ENCODE data around the gene DISC1. TPM values are rescaled to one million over a fixed set of nuclear protein-coding genes. Genes with fewer than 3 reads are reported as not detected.

DISC1 gene
- polyA plus RNA-seq, 3 donors, result 5.5 to 14.7 (median 5.8) TPM

GRCh38 chr1:231611111-231611510 lies 15.5 kb upstream of the DISC1 start:
- Histone ChIP-seq H3K27ac (ENCODE audit: low read depth in 1 of 2, low read length in 2 of 2) (peak overlapping the region in 1 of 2 donors; percentile 22), H3K4me3 (replicated peaks in 1 of 3; ENCODE audit: low read depth in 2 of 3, low read length in 3 of 3) (no peak overlapping the region), H3K4me2 (replicated peaks; ENCODE audit: extremely low read depth, low read length, poor library complexity, severe bottlenecking) (no peak overlapping the region), H3K9me3 (replicated peaks in 1 of 2; ENCODE audit: control insufficient read depth in 1 of 2, insufficient read depth in 1 of 2, low read length in 2 of 2) (no peaks in the 10 kb centered on the region), H2AFZ (ENCODE audit: insufficient read depth, low read depth, low read length, poor library complexity, severe bottlenecking) (no peak overlapping the region), H3K9ac (ENCODE audit: insufficient read depth, low read length, poor library complexity, severe bottlenecking) (no peak overlapping the region), H3K36me3 (replicated peaks in 1 of 2; ENCODE audit: control insufficient read depth in 1 of 2, insufficient read depth in 2 of 2, low read length in 2 of 2) (no peaks in the 10 kb centered on the region), H3K27me3 (ENCODE audit: control insufficient read depth in 2 of 2, insufficient read depth in 2 of 2, low read length in 2 of 2) (no peaks in the 10 kb centered on the region), H3K79me2 (ENCODE audit: insufficient read depth, low read length) (no peaks in the 10 kb centered on the region), H3K4me1 (ENCODE audit: control insufficient read depth in 1 of 2, insufficient read depth in 2 of 2, low read length in 2 of 2) (peaks cover 74 to 85% of the 10 kb centered on the region in 2 donors), H4K20me1 (ENCODE audit: insufficient read depth, low read length) (no peaks in the 10 kb centered on the region)
- no peaks in the 10 kb centered on the region for H3K36me3 Mint-ChIP-seq
- H3K27me3 Mint-ChIP-seq (ENCODE audit: low read depth in 3 of 3), result no peaks in the 10 kb centered on the region
- peaks cover 0 to 7% (median 4%) of the 10 kb centered on the region in 7 donors for H3K9me3 Mint-ChIP-seq
- intact Hi-C loops (cut with micrococcal nuclease), result no loop called here
- no peak for DNase-seq
- no peak for TF ChIP-seq CTCF (IDR thresholded peaks at IDR 0.05)
- H3K4me3 Mint-ChIP-seq, result no peak overlapping the region
- WGBS (ENCODE audit: insufficient coverage), result 93% methylated on average over 3 of the region's 5 CpGs
- peak overlapping the region in 5 of 7 donors; percentile 19 to 87 (median 70) for H3K27ac Mint-ChIP-seq
- H3K4me1 Mint-ChIP-seq, result peaks cover 86% of the 10 kb centered on the region

- TF ChIP-seq CTCF (IDR thresholded peaks at IDR 0.05), result no peak
- intact Hi-C loops (cut with micrococcal nuclease), result no loop called here
- Mint-ChIP-seq H3K27ac (peak overlapping the region in 6 of 7 donors; percentile 80 to 95 (median 92)), H3K4me3 (peak overlapping the region in 1 of 2 donors; percentile 68), H3K9me3 (peaks cover 0 to 7% (median 4%) of the 10 kb centered on the region in 7 donors), H3K4me1 (peaks cover 87% of the 10 kb centered on the region), H3K27me3 (ENCODE audit: low read depth in 3 of 3) (no peaks in the 10 kb centered on the region), H3K36me3 (no peaks in the 10 kb centered on the region)
- DNase-seq, result peak in 1 of 3 donors; percentile 41
- H4K20me1 ChIP-seq (ENCODE audit: insufficient read depth, low read length), result no peaks in the 10 kb centered on the region
- no peak overlapping the region for H3K9ac ChIP-seq (ENCODE audit: insufficient read depth, low read length, poor library complexity, severe bottlenecking)
- H3K4me2 ChIP-seq (replicated peaks; ENCODE audit: extremely low read depth, low read length, poor library complexity, severe bottlenecking), result peak overlapping the region; percentile 65
- peak overlapping the region in 1 of 3 experiments; percentile 69 for H3K4me3 ChIP-seq (replicated peaks in 1 of 3; ENCODE audit: low read depth in 2 of 3, low read length in 3 of 3)
- H3K36me3 ChIP-seq (replicated peaks in 1 of 2; ENCODE audit: control insufficient read depth in 1 of 2, insufficient read depth in 2 of 2, low read length in 2 of 2), result no peaks in the 10 kb centered on the region
- H3K27me3 ChIP-seq (ENCODE audit: control insufficient read depth in 2 of 2, insufficient read depth in 2 of 2, low read length in 2 of 2), result no peaks in the 10 kb centered on the region
- H2AFZ ChIP-seq (ENCODE audit: insufficient read depth, low read depth, low read length, poor library complexity, severe bottlenecking), result no peak overlapping the region
- peaks cover 74 to 85% of the 10 kb centered on the region in 2 donors for H3K4me1 ChIP-seq (ENCODE audit: control insufficient read depth in 1 of 2, insufficient read depth in 2 of 2, low read length in 2 of 2)
- H3K9me3 ChIP-seq (replicated peaks in 1 of 2; ENCODE audit: control insufficient read depth in 1 of 2, insufficient read depth in 1 of 2, low read length in 2 of 2), result no peaks in the 10 kb centered on the region
- peak overlapping the region; percentile 57 to 70 for H3K27ac ChIP-seq (ENCODE audit: low read depth in 1 of 2, low read length in 2 of 2)
- no peaks in the 10 kb centered on the region for H3K79me2 ChIP-seq (ENCODE audit: insufficient read depth, low read length)
- WGBS (ENCODE audit: insufficient coverage), result 96% methylated on average over 2 of the region's 5 CpGs
Observed at GRCh38 chr1:231611851-231612250, 14.7 kb upstream of the DISC1 start.

Data from CD14-positive monocyte (primary cell).